Subcutaneous abdominal adipose tissue (tissue), 5 donors: ENCODE results near the gene CPNE5.

Experiments used
- H3K27ac ChIP-seq: one replicate; pipeline ENCODE4 v1.7.0; 2013; ENCODE audit warnings: low read depth, mild to moderate bottlenecking, inconsistent platforms, low read length, moderate library complexity
- H3K27me3 ChIP-seq, 5 donors: one replicate each; pipeline ENCODE4 v1.7.0; 2013; ENCODE audit warnings: low read length in 5 of 5, inconsistent platforms in 1 of 5; ENCODE audit not compliant: control insufficient read depth in 5 of 5, insufficient read depth in 4 of 5
- H3K36me3 ChIP-seq, 5 donors: one replicate each; pipeline ENCODE4 v1.7.0; 2013; ENCODE audit warnings: low read length in 5 of 5; ENCODE audit not compliant: control insufficient read depth in 5 of 5, insufficient read depth in 5 of 5
- H3K4me1 ChIP-seq, 5 donors: one replicate each; pipeline ENCODE4 v1.7.0; 2013; ENCODE audit warnings: low read length in 5 of 5, mild to moderate bottlenecking in 3 of 5, moderate library complexity in 1 of 5; ENCODE audit not compliant: control insufficient read depth in 5 of 5, insufficient read depth in 5 of 5
- H3K4me3 ChIP-seq, 5 donors: one replicate each; pipeline ENCODE4 v1.7.0; 2013; ENCODE audit warnings: low read length in 5 of 5, low read depth in 1 of 5
- H3K9ac ChIP-seq, 5 donors: one replicate each; pipeline ENCODE4 v1.7.0; 2013; ENCODE audit warnings: low read length in 5 of 5, mild to moderate bottlenecking in 4 of 5, moderate library complexity in 3 of 5
- H3K9me3 ChIP-seq, 5 donors: one replicate each; pipeline ENCODE4 v1.7.0; 2013; ENCODE audit warnings: low read length in 5 of 5; ENCODE audit not compliant: control insufficient read depth in 5 of 5
- donor health status: healthy.
- donor health status: healthy.
- donor health status: healthy.
- donor health status: healthy.
- donor health status: healthy.

Gene CPNE5

DNA sequence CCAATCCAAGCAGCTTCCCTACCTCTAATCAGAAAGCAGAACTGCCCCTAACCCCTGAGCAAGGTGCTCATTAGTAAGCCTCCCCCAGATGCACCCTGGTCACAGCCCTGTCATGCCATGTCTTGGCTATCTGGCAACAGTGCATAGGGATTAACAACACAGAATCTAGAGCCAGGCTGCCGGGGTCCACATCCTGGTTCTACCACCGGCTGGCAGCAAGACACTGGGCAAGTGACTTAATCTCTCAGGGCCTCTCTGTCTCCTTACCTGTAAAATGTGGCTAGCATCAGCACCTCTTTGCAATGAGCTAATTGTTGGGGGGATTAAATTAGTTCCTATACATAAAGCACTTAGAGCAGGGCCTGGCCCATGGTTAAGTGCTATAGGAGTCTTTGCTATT, 68.1 kb downstream of the CPNE5 start:
- Histone ChIP-seq H3K27me3 (peaks cover 0 to 2% (median under 1%) of the 10 kb centered on the region in 5 donors), H3K36me3 (no peaks in the 10 kb centered on the region), H3K9me3 (no peaks in the 10 kb centered on the region), H3K9ac (no peak overlapping the region), H3K4me1 (peaks cover 0 to 29% (median 13%) of the 10 kb centered on the region in 5 donors), H3K4me3 (no peak overlapping the region), H3K27ac (no peak overlapping the region)

DNA sequence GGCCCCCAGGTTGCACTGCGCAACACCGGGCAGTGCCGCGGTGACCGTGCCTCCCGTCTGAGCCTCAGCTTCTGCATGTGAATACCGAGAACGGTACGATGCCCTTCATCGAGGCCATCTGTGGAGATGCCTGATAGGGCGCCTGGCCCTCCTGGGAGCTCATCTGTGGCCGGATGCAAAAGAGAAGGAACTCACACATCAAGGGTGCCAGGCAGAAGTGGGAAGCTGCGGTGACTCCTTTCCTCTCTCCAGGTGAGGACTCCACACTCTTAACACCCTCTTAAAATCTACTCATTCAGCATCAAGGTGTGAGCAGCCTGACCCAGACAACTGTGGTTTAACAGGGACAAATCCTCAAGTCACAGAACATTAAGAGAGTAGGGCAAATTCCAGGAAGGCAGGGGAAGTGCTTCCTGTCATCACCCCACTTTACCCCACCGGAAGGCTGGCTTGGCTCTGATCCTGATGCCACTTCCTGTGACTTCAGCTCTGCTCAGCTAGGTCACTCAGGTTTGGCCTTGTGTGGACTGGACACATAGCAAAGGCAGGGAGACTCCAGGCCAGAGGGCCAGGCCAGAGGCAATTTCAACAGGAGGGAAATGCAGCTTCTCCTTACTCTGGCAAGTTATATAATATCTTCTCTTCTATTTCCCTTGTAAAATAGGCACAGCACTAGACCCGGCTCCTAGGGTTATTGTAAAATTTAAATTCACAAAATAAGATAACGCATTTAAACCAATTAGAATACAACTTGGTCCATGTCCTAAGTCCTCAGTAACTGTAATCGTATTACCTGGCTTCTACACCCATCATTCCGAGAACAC, 69.4 kb downstream of the CPNE5 start:
- H3K4me3 ChIP-seq: no peak overlapping the region
- no peaks in the 10 kb centered on the region for H3K9me3 ChIP-seq
- H3K4me1 ChIP-seq: peaks cover 0 to 29% (median 13%) of the 10 kb centered on the region in 5 donors
- no peaks in the 10 kb centered on the region for H3K36me3 ChIP-seq
- H3K27me3 ChIP-seq: no peaks in the 10 kb centered on the region
- H3K27ac ChIP-seq: no peak overlapping the region
- H3K9ac ChIP-seq: peak overlapping the region in 2 of 5 donors; percentile 14 to 22

DNA sequence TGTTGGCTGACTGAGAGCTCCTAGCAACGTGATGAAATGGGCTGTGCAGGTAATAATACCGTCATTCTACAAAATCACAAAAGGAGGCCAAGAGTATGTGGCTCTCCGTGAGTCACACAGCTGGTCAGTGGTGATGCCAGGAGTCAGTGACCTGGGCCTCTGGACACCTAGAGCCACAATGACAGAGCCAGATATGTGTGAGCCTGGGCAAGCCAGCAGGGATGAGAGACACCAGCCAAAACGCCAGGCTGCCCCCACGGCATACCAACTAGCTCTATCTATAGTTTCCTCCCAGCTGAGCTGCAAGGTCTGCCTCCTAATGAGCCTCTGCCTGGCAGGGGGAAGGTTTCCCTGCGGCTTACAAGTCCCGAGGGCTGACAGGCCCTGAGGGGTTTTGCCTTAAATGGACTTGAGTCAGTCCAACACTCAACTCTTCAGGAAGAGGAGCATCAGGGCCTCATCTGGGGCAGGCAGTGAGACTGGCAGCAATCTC, 70.0 kb downstream of the CPNE5 start:
- H3K9ac ChIP-seq: peak overlapping the region in 1 of 5 donors; percentile 14
- peaks cover 0 to 29% (median 13%) of the 10 kb centered on the region in 5 donors for H3K4me1 ChIP-seq
- H3K9me3 ChIP-seq: no peaks in the 10 kb centered on the region
- no peaks in the 10 kb centered on the region for H3K36me3 ChIP-seq
- no peak overlapping the region for H3K27ac ChIP-seq
- no peaks in the 10 kb centered on the region for H3K27me3 ChIP-seq
- no peak overlapping the region for H3K4me3 ChIP-seq

DNA sequence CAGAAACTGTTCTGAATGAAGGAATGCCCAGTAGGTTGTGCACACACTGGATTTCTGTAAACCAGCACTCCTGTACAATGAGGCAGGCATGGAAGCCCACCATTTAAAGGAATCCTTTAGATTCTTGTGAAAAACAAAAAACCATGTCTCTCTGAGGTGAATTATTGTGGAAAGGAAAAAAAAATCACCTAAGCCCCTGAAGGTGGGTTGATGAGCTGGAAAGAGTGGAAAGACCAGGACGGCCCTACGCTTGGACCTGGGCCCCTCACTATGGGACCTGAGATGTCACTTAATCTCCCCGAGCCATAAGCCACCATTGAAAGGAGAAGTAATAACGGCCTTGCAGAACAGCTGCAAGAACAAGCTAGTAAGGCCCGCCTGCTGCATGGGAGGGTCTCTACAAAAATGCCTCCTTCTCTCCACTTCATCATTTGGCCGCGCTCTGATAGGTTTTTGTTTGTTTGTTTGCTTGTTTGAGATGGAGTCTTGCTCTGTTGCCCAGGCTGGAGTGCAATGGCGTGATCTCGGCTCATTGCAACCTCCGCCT, 72.8 kb downstream of the CPNE5 start:
- peaks cover 0 to 29% (median 13%) of the 10 kb centered on the region in 5 donors for H3K4me1 ChIP-seq
- no peaks in the 10 kb centered on the region for H3K27me3 ChIP-seq
- H3K27ac ChIP-seq: no peak overlapping the region
- no peak overlapping the region for H3K9ac ChIP-seq
- no peak overlapping the region for H3K4me3 ChIP-seq
- H3K36me3 ChIP-seq: no peaks in the 10 kb centered on the region
- no peaks in the 10 kb centered on the region for H3K9me3 ChIP-seq

DNA sequence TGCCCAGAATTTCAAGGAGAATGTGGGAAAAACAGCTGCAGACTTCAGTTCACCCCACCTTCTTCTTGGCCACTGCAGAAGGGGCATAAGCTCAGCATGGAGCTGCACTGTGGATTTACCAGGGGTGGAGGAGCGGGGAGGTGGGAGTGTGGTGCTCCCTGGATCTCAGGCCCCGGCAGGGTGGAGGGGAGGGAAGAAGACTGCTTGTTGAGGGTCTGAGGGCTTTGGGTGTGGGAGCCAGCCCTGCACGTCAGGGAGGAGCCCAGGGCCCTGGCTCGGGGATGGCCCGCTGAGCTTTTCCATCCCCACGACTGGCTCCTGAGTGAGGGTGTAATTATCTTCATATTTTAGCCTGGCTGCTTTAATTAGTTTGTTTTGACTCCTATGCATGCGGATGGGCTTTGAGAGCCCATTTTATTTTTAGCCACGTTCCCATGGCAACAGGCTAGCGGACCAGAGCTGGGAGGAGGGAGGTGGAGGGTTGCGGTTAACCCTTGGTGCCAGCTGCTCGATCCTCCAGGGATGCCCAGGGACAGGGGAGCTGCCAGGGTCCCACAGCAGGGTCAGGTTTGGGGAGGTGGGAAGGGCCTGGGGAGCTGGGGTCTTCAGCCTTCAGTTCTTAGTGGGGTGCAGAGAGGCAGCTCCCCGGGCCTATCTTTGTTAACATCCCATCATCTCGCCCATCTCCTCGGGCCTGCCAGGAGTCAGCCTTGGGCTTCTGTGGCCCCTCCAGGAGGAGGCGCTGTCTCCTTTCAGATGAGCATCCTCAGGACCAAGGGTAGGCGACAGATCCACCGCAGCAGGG, 73.4 kb downstream of the CPNE5 start:
- Histone ChIP-seq H3K36me3 (no peaks in the 10 kb centered on the region), H3K9me3 (no peaks in the 10 kb centered on the region), H3K4me3 (no peak overlapping the region), H3K27me3 (no peaks in the 10 kb centered on the region), H3K27ac (no peak overlapping the region), H3K4me1 (peaks cover 0 to 29% (median 13%) of the 10 kb centered on the region in 5 donors), H3K9ac (no peak overlapping the region)

DNA sequence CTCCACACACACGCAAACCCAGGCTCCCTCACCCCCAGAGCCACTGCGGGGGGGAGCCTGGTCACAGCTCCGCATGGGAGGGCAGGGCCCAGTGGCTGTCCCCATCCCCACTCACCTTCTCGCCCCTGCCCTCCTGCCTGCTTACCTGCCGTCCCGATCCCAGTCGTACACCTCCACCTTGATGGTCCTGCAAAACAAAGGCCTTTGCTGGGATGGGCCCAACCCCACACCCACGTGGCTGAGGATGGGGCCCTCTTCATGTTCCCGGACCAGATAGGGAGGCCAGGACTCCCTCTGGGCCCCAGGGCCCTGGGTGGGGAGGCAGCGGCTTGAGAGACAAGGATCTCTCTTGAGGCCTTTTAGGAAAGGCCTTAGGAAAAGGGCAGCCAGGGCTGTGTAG, 74.1 kb downstream of the CPNE5 start:
- H3K27me3 ChIP-seq: no peaks in the 10 kb centered on the region
- H3K4me3 ChIP-seq: no peak overlapping the region
- no peaks in the 10 kb centered on the region for H3K36me3 ChIP-seq
- no peak overlapping the region for H3K9ac ChIP-seq
- H3K4me1 ChIP-seq: peaks cover 0 to 28% (median 9%) of the 10 kb centered on the region in 5 donors
- no peak overlapping the region for H3K27ac ChIP-seq
- H3K9me3 ChIP-seq: no peaks in the 10 kb centered on the region

DNA sequence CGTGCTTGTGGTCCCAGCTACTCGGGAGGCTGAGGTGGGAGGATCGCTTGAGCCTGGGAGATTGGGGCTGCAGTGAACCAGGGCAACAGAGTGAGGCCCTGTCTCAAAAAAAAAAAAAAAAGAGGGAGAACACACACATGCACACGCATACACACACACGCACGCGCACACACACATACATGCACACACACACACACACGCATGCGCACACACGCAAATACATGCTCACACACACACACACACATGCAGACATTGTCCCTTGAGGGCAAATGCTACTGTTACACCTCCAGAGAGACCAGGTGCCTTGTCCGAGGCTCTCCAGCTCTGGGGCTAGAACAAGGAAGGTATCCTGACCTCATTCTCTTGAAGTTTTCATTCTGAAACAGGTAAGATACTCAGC, 77.1 kb downstream of the CPNE5 start:
- Histone ChIP-seq H3K9ac (no peak overlapping the region), H3K27ac (no peak overlapping the region), H3K9me3 (no peaks in the 10 kb centered on the region), H3K36me3 (no peaks in the 10 kb centered on the region), H3K4me3 (no peak overlapping the region), H3K4me1 (peaks cover 0 to 13% (median 5%) of the 10 kb centered on the region in 5 donors), H3K27me3 (no peaks in the 10 kb centered on the region)

DNA sequence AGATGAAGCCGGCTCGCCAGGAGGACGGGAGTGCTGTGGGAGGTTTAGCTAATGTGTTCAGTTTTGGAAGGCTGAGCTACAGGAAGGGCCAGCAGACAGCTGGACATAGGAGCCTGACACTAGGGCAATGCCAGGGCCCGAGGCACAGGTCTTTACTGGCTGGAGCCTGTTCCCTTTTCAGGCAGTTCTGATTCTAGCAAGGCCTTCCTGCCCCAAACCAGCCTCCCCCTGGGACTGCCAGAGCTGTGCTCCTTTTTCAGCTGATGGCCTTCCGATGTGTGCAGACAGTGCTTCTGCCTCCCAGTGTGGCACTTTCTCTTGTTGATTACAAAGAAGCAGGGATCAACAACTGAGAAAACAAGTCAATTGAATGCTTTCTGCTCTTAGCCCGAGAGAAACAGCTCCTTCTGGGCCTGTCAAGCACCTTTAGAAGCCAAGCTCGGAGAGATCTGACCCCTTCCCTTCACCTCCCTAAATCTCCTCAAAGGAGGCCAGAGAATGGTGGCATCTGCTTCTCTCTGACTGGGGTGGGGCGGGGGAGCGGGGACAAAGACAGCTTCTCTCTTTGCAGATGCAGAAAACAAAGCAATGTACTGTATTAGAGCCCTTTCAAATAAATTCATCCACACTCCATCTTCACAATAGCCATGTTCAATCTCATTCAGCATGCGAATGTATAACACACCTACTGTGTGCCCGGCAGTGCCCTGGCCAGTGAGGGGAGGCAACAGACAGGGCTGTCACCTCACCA, 78.4 kb downstream of the CPNE5 start:
- Histone ChIP-seq H3K27me3 (no peaks in the 10 kb centered on the region), H3K9ac (no peak overlapping the region), H3K4me3 (no peak overlapping the region), H3K9me3 (no peaks in the 10 kb centered on the region), H3K27ac (no peak overlapping the region), H3K4me1 (peaks cover 0 to 22% (median 4%) of the 10 kb centered on the region in 5 donors), H3K36me3 (no peaks in the 10 kb centered on the region)

DNA sequence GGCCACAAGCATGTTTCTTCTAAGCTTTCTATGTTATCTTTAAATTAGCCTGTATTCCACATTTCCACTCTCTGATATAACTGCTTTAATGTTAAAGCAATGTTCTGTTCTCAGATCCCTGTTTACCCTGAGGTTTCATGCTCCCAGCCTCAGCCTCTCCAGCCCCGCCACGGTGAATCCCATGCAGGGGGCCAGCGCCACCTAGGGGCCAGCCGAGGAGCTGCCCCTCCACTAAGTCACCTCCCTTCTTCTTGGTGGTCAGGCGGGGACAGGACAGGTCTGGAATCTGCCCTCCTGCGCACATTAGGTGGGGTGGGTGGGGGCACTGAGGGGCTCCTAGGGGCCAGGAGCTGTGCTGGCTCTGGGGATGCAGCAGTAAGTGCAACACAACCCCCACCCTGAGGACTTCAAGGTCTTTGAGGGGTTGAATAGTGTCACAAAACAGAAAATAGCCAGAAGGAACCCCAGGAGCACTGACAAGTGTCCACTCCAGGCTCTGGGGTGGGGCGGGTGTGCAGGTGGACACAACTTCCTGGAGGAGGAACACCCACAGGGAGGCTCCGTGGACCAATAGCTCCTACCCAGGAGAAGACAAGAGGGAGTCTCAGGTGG, 80.0 kb downstream of the CPNE5 start:
- Histone ChIP-seq H3K4me1 (peaks cover 0 to 28% (median 7%) of the 10 kb centered on the region in 5 donors), H3K27ac (no peak overlapping the region), H3K27me3 (no peaks in the 10 kb centered on the region), H3K9ac (peak overlapping the region in 1 of 5 donors; percentile 30), H3K4me3 (no peak overlapping the region), H3K36me3 (no peaks in the 10 kb centered on the region), H3K9me3 (no peaks in the 10 kb centered on the region)
